HepG2 (cell line): ENCODE data around the gene NR2F1-AS1. TPM values are rescaled to one million over a fixed set of nuclear protein-coding genes. Genes with fewer than 3 reads are reported as not detected.
A peak's percentile ranks its signal among the peaks of the same experiment; 100 is the strongest.

Experiments
- ATAC-seq: fragments of 200-7000 bp; cut with Tn5 transposase; 3 replicates; pipeline ENCODE4 v1.9.1; 2020; ENCODE audit warnings: mild to moderate bottlenecking, moderate library complexity
- BruUV-seq: library from RNA; stranded (reverse); fragments of 400-500 nt; replicated peaks from 2 replicates; lab custom pipeline; 2021; lab: Mats Ljungman, UMichigan
- CTCF ChIA-PET: fragments of 300-600 bp; formaldehyde crosslinking; extraction: SDS; loops from one replicate; lab custom pipeline; 2021; ENCODE audit warnings: low total read pairs, inconsistent platforms, low intra/inter-chr PET ratio; lab: Yijun Ruan, JAX
- POLR2A ChIA-PET: fragments of 350-600 bp; sonication (Branson Sonifier 250); formaldehyde crosslinking; loops from one replicate; lab custom pipeline; 2020; ENCODE audit warnings: antibody characterized with exemption, inconsistent platforms; lab: Yijun Ruan, JAX
- DNase-seq: peaks from one replicate; pipeline ENCODE4 v3.0.0-alpha.2; 2015; ENCODE audit warnings: low spot score
- FAIRE-seq: peaks from 3 replicates; lab custom pipeline; 2011; peaks lifted over from hg19 to GRCh38; lab: Jason Lieb, UNC
- H2AFZ ChIP-seq: one replicate; pipeline ENCODE4 v1.6.1; 2011; ENCODE audit warnings: low read length, inconsistent platforms
- H3K27ac ChIP-seq: fragments of 300-600 bp; 3 replicates; pipeline ENCODE4 v1.8.0; 2011; ENCODE audit warnings: mixed run types, mild to moderate bottlenecking, mixed read lengths, low read length, inconsistent platforms; ENCODE audit not compliant: insufficient read depth; ENCODE audit errors: extremely low read length
- H3K27me3 ChIP-seq, 2 experiments: fragments of 200-600 bp in 1 of 2; 2 replicates in 1 of 2; 3 replicates in 1 of 2; pipeline versions ENCODE4 v1.6.0 to v1.8.0; 2011; ENCODE audit warnings: low read length in 2 of 2, mild to moderate bottlenecking in 2 of 2, moderate library complexity in 2 of 2, inconsistent platforms in 1 of 2; ENCODE audit not compliant: insufficient read depth in 2 of 2, control insufficient read depth in 1 of 2
- H3K36me3 ChIP-seq, 2 experiments: fragments of 200-600 bp in 1 of 2; replicated peaks in 1 of 2; 2 replicates in 1 of 2; 3 replicates in 1 of 2; pipeline versions ENCODE4 v1.5.1 to v1.8.0; 2011; ENCODE audit warnings: low read length in 2 of 2, inconsistent platforms in 1 of 2; ENCODE audit not compliant: insufficient read depth in 2 of 2, control insufficient read depth in 1 of 2
- H3K4me1 ChIP-seq: 2 replicates; pipeline ENCODE4 v1.5.1; 2012; ENCODE audit warnings: low read length, inconsistent platforms; ENCODE audit not compliant: insufficient read depth
- H3K4me2 ChIP-seq: 2 replicates; pipeline ENCODE4 v1.6.0; 2011; ENCODE audit warnings: low read depth, low read length, inconsistent platforms
- H3K4me3 ChIP-seq, 3 experiments: fragments of 200-600 bp in 1 of 3; sonication (generic), shearing (Covaris generic) in 1 of 3; replicated peaks in 1 of 3; 2 replicates each; pipeline ENCODE4 v1.5.1; 2011 to 2016; ENCODE audit warnings: low read length in 3 of 3, inconsistent platforms in 2 of 3, low read depth in 2 of 3, mild to moderate bottlenecking in 2 of 3, control low read depth in 1 of 3, mixed read lengths in 1 of 3; ENCODE audit not compliant: insufficient read depth in 1 of 3
- H3K79me2 ChIP-seq: one replicate; pipeline ENCODE4 v1.6.1; 2011; ENCODE audit warnings: low read length, inconsistent platforms; ENCODE audit not compliant: insufficient read depth
- H3K9ac ChIP-seq: 2 replicates; pipeline ENCODE4 v1.6.0; 2011; ENCODE audit warnings: mild to moderate bottlenecking, low read depth, low read length, inconsistent platforms; ENCODE audit not compliant: insufficient read depth
- H3K9me3 ChIP-seq: 2 replicates; pipeline ENCODE4 v1.5.1; 2012; ENCODE audit warnings: mild to moderate bottlenecking, low read length
- H4K20me1 ChIP-seq: 2 replicates; pipeline ENCODE4 v1.6.0; 2011; ENCODE audit warnings: inconsistent platforms, mild to moderate bottlenecking, low read length, moderate library complexity; ENCODE audit not compliant: insufficient read depth
- ARID5B ChIP-seq: IDR thresholded peaks from 2 replicates; pipeline ENCODE4 v1.4.0; 2020; ENCODE audit warnings: mild to moderate bottlenecking, missing genetic modification reagents
- ATF1 ChIP-seq: IDR thresholded peaks from 2 replicates; pipeline ENCODE4 v1.6.1; 2016; ENCODE audit warnings: mild to moderate bottlenecking, control low read depth
- ATM ChIP-seq: fragments of 450-650 bp; IDR thresholded peaks from 2 replicates; pipeline ENCODE4 v1.7.1; 2017; ENCODE audit warnings: mild to moderate bottlenecking, borderline replicate concordance
- BCL3 ChIP-seq: sonication (generic); formaldehyde crosslinking; IDR thresholded peaks from 2 replicates; pipeline ENCODE4 v1.5.1; 2020; ENCODE audit warnings: mild to moderate bottlenecking, missing genetic modification reagents, moderate library complexity
- CHD2 ChIP-seq: IDR thresholded peaks from 2 replicates; pipeline ENCODE4 v1.6.1; 2011; ENCODE audit warnings: low read depth, low read length, improper control_type of control experiment
- JUN ChIP-seq: sonication (generic); formaldehyde crosslinking; IDR thresholded peaks from 2 replicates; pipeline ENCODE4 v1.4.0; 2020; ENCODE audit warnings: mild to moderate bottlenecking, missing genetic modification reagents
- NFIC ChIP-seq: IDR thresholded peaks from 2 replicates; pipeline ENCODE4 v1.6.1; 2012; ENCODE audit warnings: mild to moderate bottlenecking, low read length, inconsistent platforms
- PHB2 ChIP-seq: fragments of 450-650 bp; IDR thresholded peaks from 2 replicates; pipeline ENCODE4 v1.6.1; 2018; ENCODE audit not compliant: partially characterized antibody
- POLR2A ChIP-seq, 2 experiments: IDR thresholded peaks; 2 replicates each; pipeline ENCODE4 v1.6.1; 2011; ENCODE audit warnings: low read depth in 2 of 2, low read length in 2 of 2, mild to moderate bottlenecking in 1 of 2, moderate library complexity in 1 of 2; ENCODE audit not compliant: insufficient read depth in 1 of 2
- SALL1 ChIP-seq: sonication (generic); formaldehyde crosslinking; IDR thresholded peaks from 2 replicates; pipeline ENCODE4 v1.8.0; 2022; ENCODE audit warnings: mild to moderate bottlenecking, missing genetic modification reagents
- SKI ChIP-seq: fragments of 450-650 bp; IDR thresholded peaks from one replicate; pipeline ENCODE4 v1.6.1; 2018; ENCODE audit warnings: mild to moderate bottlenecking; ENCODE audit not compliant: partially characterized antibody
- TBX2 ChIP-seq: sonication (generic); formaldehyde crosslinking; IDR thresholded peaks from 2 replicates; pipeline ENCODE4 v1.5.0; 2020; ENCODE audit warnings: missing genetic modification reagents, mild to moderate bottlenecking, borderline replicate concordance
- THAP8 ChIP-seq: sonication (generic); formaldehyde crosslinking; IDR thresholded peaks from 2 replicates; pipeline ENCODE4 v1.5.1; 2020; ENCODE audit warnings: missing genetic modification reagents, mild to moderate bottlenecking, borderline replicate concordance
- YY1 ChIP-seq: IDR thresholded peaks from 2 replicates; pipeline ENCODE4 v1.6.1; 2011; ENCODE audit warnings: low read length, low read depth, moderate library complexity, mild to moderate bottlenecking; ENCODE audit not compliant: insufficient read depth, insufficient replicate concordance
- ZBTB38 ChIP-seq: sonication (generic); formaldehyde crosslinking; IDR thresholded peaks from 2 replicates; pipeline ENCODE4 v1.5.1; 2020; ENCODE audit warnings: mild to moderate bottlenecking, missing genetic modification reagents
- ZNF766 ChIP-seq: sonication (generic); formaldehyde crosslinking; IDR thresholded peaks from 2 replicates; pipeline ENCODE4 v1.5.0; 2020; ENCODE audit warnings: missing genetic modification reagents, borderline replicate concordance
- ZNF773 ChIP-seq: sonication (generic); formaldehyde crosslinking; IDR thresholded peaks from 2 replicates; pipeline ENCODE4 v1.4.0; 2020; ENCODE audit warnings: missing genetic modification reagents, borderline replicate concordance
- WGBS: methylation state at CpG from one replicate; pipeline ENCODE4 v1.1.6; 2017; ENCODE audit warnings: low lambda C conversion rate; 5-methylcytosine and 5-hydroxymethylcytosine counted together
- in situ Hi-C: cut with HindIII; loops from 2 replicates; pipeline ENCODE4 v1.10.0; 2017; ENCODE audit warnings: low pct_unique_long_range_greater_than_20kb; ENCODE audit not compliant: extremely low pct_ligation_motif_present
- intact Hi-C: fragments of 100-400 bp; cut with micrococcal nuclease; formaldehyde crosslinking; loops from one replicate; pipeline ENCODE4 v1.10.0; 2022; ENCODE audit not compliant: unreplicated experiment
- polyA plus RNA-seq, 8 experiments: library from polyadenylated mRNA; depleted of rRNA in 3 of 8; stranded (reverse) in 7 of 8; unstranded in 1 of 8; fragments of >200 nt; fragmentation: Illumina TruSeq in 4 of 8; extraction: Trizol in 4 of 8; gene quantifications; 2 replicates each; pipeline versions ENCODE4 v1.2.1 to v1.2.3, GENCODE V29; 2011 to 2016; ENCODE audit warnings: low read depth in 4 of 8, missing spikeins in 1 of 8, mixed read lengths in 1 of 8; ENCODE audit not compliant: insufficient read depth in 1 of 8
- total RNA-seq, 5 experiments: library from RNA; depleted of rRNA; stranded (reverse); fragments of >200 nt; fragmentation: Illumina TruSeq; extraction: Trizol; gene quantifications; 2 replicates each; pipeline ENCODE4 v1.2.3, GENCODE V29; 2016; ENCODE audit warnings: low read depth in 1 of 5

NR2F1-AS1 gene
- total and polyA plus RNA-seq, 2 of the 13 experiments (the other 11 are each of a cell fraction or from before 2014, with no cell fraction given), result 2.8 TPM

- TF ChIP-seq THAP8 (CRISPR knock-in tag) (no peak), SALL1 (CRISPR knock-in tag) (no peak)
Observed at GRCh38 chr5:93596676-93597490, 15.9 kb upstream of the NR2F1-AS1 start (continued).

- WGBS, result 96% methylated on average over 8 of the region's 14 CpGs
- H3K9me3 ChIP-seq, result no peaks in the 10 kb centered on the region
- DNase-seq, result no peak
- ATAC-seq, result peak; percentile 8
- no peak for FAIRE-seq
- no peak overlapping the region for H3K4me3 ChIP-seq
- peaks cover 0 to 11% of the 10 kb centered on the region in 2 experiments; a peak in 1 of 5 replicates for H3K27me3 ChIP-seq
- in situ Hi-C loops (no loop called here), intact Hi-C loops (no loop called here)
- peaks cover 19% of the 10 kb centered on the region; the same call in 1 of the 2 replicates for H4K20me1 ChIP-seq
- no TSS peak for BruUV-seq
- H3K79me2 ChIP-seq, result peaks cover under 1% of the 10 kb centered on the region
- TF ChIP-seq ZNF773 (CRISPR knock-in tag) (no peak), NFIC (no peak), SKI (no peak), PHB2 (no peak), YY1 (no peak), ARID5B (CRISPR knock-in tag) (no peak), JUN (no peak), CHD2 (no peak), POLR2A (IDR thresholded peaks at IDR 0.05; ENCODE audit: insufficient read depth in 1 of 2, low read depth in 2 of 2, low read length in 2 of 2) (no peak), ZNF766 (CRISPR knock-in tag) (no peak), TBX2 (CRISPR knock-in tag) (no peak), ZBTB38 (CRISPR knock-in tag) (no peak), BCL3 (CRISPR knock-in tag) (no peak), ATF1 (CRISPR knock-in tag) (no peak), ATM (no peak)
- no peak overlapping the region for H2AFZ ChIP-seq
- H3K4me1 ChIP-seq, result peaks cover 37% of the 10 kb centered on the region
- no peak overlapping the region for H3K27ac ChIP-seq
- no peak overlapping the region for H3K4me2 ChIP-seq
- CTCF ChIA-PET, result interaction anchor here (1.5 kb wide), 1 partner anchor 205 kb away, joined by 6 read pairs; no protein-coding TSS in a partner anchor
- peaks cover 5 to 22% of the 10 kb centered on the region in 2 experiments for H3K36me3 ChIP-seq
- POLR2A ChIA-PET, result no interaction called here
- H3K9ac ChIP-seq, result no peak overlapping the region
Observed at GRCh38 chr5:93596310-93596675, 15.3 kb upstream of the NR2F1-AS1 start.
